H1 (cell line): ENCODE results near the gene DPYD. TPM values are rescaled to one million over a fixed set of nuclear protein-coding genes. Genes with fewer than 3 reads are reported as not detected.

Source experiments
- CTCF ChIA-PET: fragments of 300-600 bp; sonication (Branson Sonifier 250); formaldehyde crosslinking; loops from one replicate; lab custom pipeline; 2021; ENCODE audit not compliant: partially characterized antibody; lab: Charles Lee
- POLR2A ChIA-PET: fragments of 300-600 bp; sonication (Branson Sonifier 250); formaldehyde crosslinking; loops from one replicate; lab custom pipeline; 2021; ENCODE audit warnings: inconsistent platforms; ENCODE audit not compliant: partially characterized antibody; lab: Charles Lee
- DNase-seq, 2 experiments: peaks; one replicate each; pipeline versions ENCODE4 v3.0.0 to v3.0.0-alpha.2; 2010 to 2022; ENCODE audit warnings: low spot score in 2 of 2, low read depth in 1 of 2, mixed read lengths in 1 of 2
- FAIRE-seq: peaks from 2 replicates; lab custom pipeline; 2011; peaks lifted over from hg19 to GRCh38; lab: Jason Lieb, UNC
- H2AFZ ChIP-seq: 2 replicates; pipeline ENCODE4 v1.8.1; 2012; ENCODE audit warnings: low read length, inconsistent platforms
- H2AK5ac ChIP-seq: 2 replicates; pipeline ENCODE4 v1.6.1; 2013; ENCODE audit warnings: low read depth, low read length
- H2BK120ac ChIP-seq: replicated peaks from 2 replicates; pipeline ENCODE3; 2013; ENCODE audit warnings: low read depth, low read length, inconsistent platforms
- H2BK12ac ChIP-seq: 2 replicates; pipeline ENCODE4 v1.6.1; 2013; ENCODE audit warnings: low read depth, low read length
- H2BK15ac ChIP-seq: 2 replicates; pipeline ENCODE4 v1.6.1; 2013; ENCODE audit warnings: low read length
- H2BK20ac ChIP-seq: 2 replicates; pipeline ENCODE4 v1.6.1; 2013; ENCODE audit warnings: low read length
- H2BK5ac ChIP-seq: 2 replicates; pipeline ENCODE4 v1.6.1; 2013; ENCODE audit warnings: low read depth, low read length
- H3K14ac ChIP-seq: 2 replicates; pipeline ENCODE4 v1.6.1; 2013; ENCODE audit warnings: inconsistent platforms; ENCODE audit not compliant: insufficient read length
- H3K18ac ChIP-seq: 2 replicates; pipeline ENCODE4 v1.6.1; 2013; ENCODE audit warnings: low read length; ENCODE audit errors: extremely low read depth
- H3K23ac ChIP-seq: 2 replicates; pipeline ENCODE4 v1.6.1; 2013; ENCODE audit warnings: inconsistent platforms; ENCODE audit not compliant: insufficient read length
- H3K23me2 ChIP-seq: 2 replicates; pipeline ENCODE4 v1.6.1; 2013; ENCODE audit warnings: low read depth, low read length
- H3K27ac ChIP-seq: 2 replicates; pipeline ENCODE4 v1.6.1; 2011; ENCODE audit warnings: low read depth, low read length, inconsistent platforms
- H3K27me3 ChIP-seq, 4 experiments: replicated peaks in 1 of 4; 1 replicate in 1 of 4; 2 replicates in 3 of 4; pipeline versions ENCODE4 v1.6.1 to v1.8.1; 2011 to 2013; ENCODE audit warnings: low read length in 3 of 4, mild to moderate bottlenecking in 3 of 4, inconsistent platforms in 2 of 4, mixed read lengths in 2 of 4, moderate library complexity in 1 of 4; ENCODE audit not compliant: control insufficient read depth in 3 of 4, insufficient read depth in 3 of 4; ENCODE audit errors: extremely low read depth in 1 of 4
- H3K36me3 ChIP-seq, 4 experiments: 2 replicates each; pipeline versions ENCODE4 v1.6.1 to v1.8.1; 2011 to 2013; ENCODE audit warnings: mild to moderate bottlenecking in 4 of 4, low read length in 3 of 4, moderate library complexity in 2 of 4, control low read depth in 1 of 4, inconsistent platforms in 1 of 4; ENCODE audit not compliant: insufficient read depth in 4 of 4, control insufficient read depth in 2 of 4
- H3K4ac ChIP-seq: replicated peaks from 2 replicates; pipeline ENCODE3; 2013; ENCODE audit warnings: low read length, low read depth, mixed read lengths, inconsistent platforms; ENCODE audit not compliant: insufficient read length
- H3K4me1 ChIP-seq, 4 experiments: replicated peaks in 1 of 4; 1 replicate in 1 of 4; 2 replicates in 3 of 4; pipeline versions ENCODE4 v1.6.1 to v1.8.1; 2011 to 2013; ENCODE audit warnings: low read length in 3 of 4, inconsistent platforms in 2 of 4, mixed read lengths in 1 of 4; ENCODE audit not compliant: insufficient read depth in 4 of 4, control insufficient read depth in 3 of 4
- H3K4me2 ChIP-seq, 2 experiments: 2 replicates each; pipeline versions ENCODE4 v1.6.1 to v1.8.1; 2011 to 2013; ENCODE audit warnings: low read depth in 2 of 2, low read length in 2 of 2, control low read depth in 1 of 2, inconsistent platforms in 1 of 2, mild to moderate bottlenecking in 1 of 2; ENCODE audit not compliant: insufficient read depth in 1 of 2
- H3K4me3 ChIP-seq, 4 experiments: fragments of 200-600, 300-600 bp in 1 of 4; sonication (generic), shearing (Covaris generic), sonication (Bioruptor Twin) in 1 of 4; 2 replicates each; pipeline versions ENCODE4 v1.5.1 to v1.8.1; 2011 to 2016; ENCODE audit warnings: low read length in 4 of 4, low read depth in 3 of 4, control low read depth in 2 of 4, inconsistent platforms in 2 of 4, mild to moderate bottlenecking in 2 of 4, mixed read lengths in 1 of 4, moderate library complexity in 1 of 4; ENCODE audit not compliant: insufficient read depth in 2 of 4; ENCODE audit errors: extremely low read depth in 1 of 4
- H3K56ac ChIP-seq: replicated peaks from 2 replicates; pipeline ENCODE3; 2013; ENCODE audit warnings: low read depth, mild to moderate bottlenecking, mixed read lengths, low read length, inconsistent platforms; ENCODE audit not compliant: insufficient read length
- H3K79me1 ChIP-seq: 2 replicates; pipeline ENCODE4 v1.6.1; 2013; ENCODE audit warnings: low read depth, low read length, control low read depth
- H3K79me2 ChIP-seq, 2 experiments: 2 replicates each; pipeline versions ENCODE4 v1.6.1 to v1.8.1; 2012 to 2013; ENCODE audit warnings: low read length in 2 of 2, mild to moderate bottlenecking in 2 of 2, inconsistent platforms in 1 of 2; ENCODE audit not compliant: insufficient read depth in 2 of 2, control insufficient read depth in 1 of 2
- H3K9ac ChIP-seq, 4 experiments: replicated peaks in 1 of 4; 1 replicate in 1 of 4; 2 replicates in 3 of 4; pipeline versions ENCODE4 v1.6.1 to v1.8.1; 2011 to 2013; ENCODE audit warnings: low read depth in 3 of 4, low read length in 3 of 4, control low read depth in 2 of 4, mild to moderate bottlenecking in 2 of 4, moderate library complexity in 2 of 4, inconsistent platforms in 1 of 4; ENCODE audit errors: extremely low read depth in 1 of 4
- H3K9me3 ChIP-seq, 2 experiments: 2 replicates each; pipeline versions ENCODE4 v1.6.1 to v1.8.1; 2012 to 2013; ENCODE audit warnings: mild to moderate bottlenecking in 2 of 2, moderate library complexity in 2 of 2, control low read depth in 1 of 2, inconsistent platforms in 1 of 2, low read depth in 1 of 2, low read length in 1 of 2, mixed read lengths in 1 of 2; ENCODE audit not compliant: insufficient read depth in 2 of 2
- H4K20me1 ChIP-seq, 2 experiments: replicated peaks in 1 of 2; 2 replicates each; pipeline versions ENCODE3 to v1.8.1; 2011 to 2013; ENCODE audit warnings: inconsistent platforms in 2 of 2, low read length in 2 of 2, mild to moderate bottlenecking in 1 of 2; ENCODE audit not compliant: insufficient read depth in 2 of 2, control insufficient read depth in 1 of 2
- H4K5ac ChIP-seq: 2 replicates; pipeline ENCODE4 v1.6.1; 2013; ENCODE audit warnings: low read length, low read depth, mixed read lengths, inconsistent platforms; ENCODE audit not compliant: insufficient read length
- H4K8ac ChIP-seq: 2 replicates; pipeline ENCODE4 v1.8.0; 2013; ENCODE audit warnings: mild to moderate bottlenecking, moderate library complexity, low read length, inconsistent platforms; ENCODE audit not compliant: insufficient read depth; ENCODE audit errors: extremely low read depth
- H4K91ac ChIP-seq: replicated peaks from 2 replicates; pipeline ENCODE3; 2013; ENCODE audit warnings: low read length, mixed read lengths, inconsistent platforms; ENCODE audit not compliant: insufficient read length
- CTCF ChIP-seq, 3 experiments: IDR thresholded peaks; 1 replicate in 2 of 3; 2 replicates in 1 of 3; pipeline versions ENCODE4 v1.5.1 to v1.6.1; 2011; ENCODE audit warnings: low read length in 3 of 3, mild to moderate bottlenecking in 3 of 3, inconsistent platforms in 2 of 3, low read depth in 1 of 3, moderate library complexity in 1 of 3; ENCODE audit not compliant: insufficient read depth in 1 of 3; ENCODE audit errors: control extremely low read depth in 1 of 3
- EZH2 ChIP-seq: fragments of 200-600 bp; sonication (generic); IDR thresholded peaks from 2 replicates; pipeline ENCODE4 v1.7.1; 2012; ENCODE audit warnings: low read depth, mild to moderate bottlenecking, moderate library complexity, low read length, inconsistent platforms; ENCODE audit not compliant: severe bottlenecking
- GABPA ChIP-seq: IDR thresholded peaks from 2 replicates; pipeline ENCODE4 v1.6.1; 2011; ENCODE audit warnings: mild to moderate bottlenecking, low read length, moderate library complexity, borderline replicate concordance; ENCODE audit not compliant: insufficient read depth
- GTF2F1 ChIP-seq: IDR thresholded peaks from 2 replicates; pipeline ENCODE4 v1.6.1; 2012; ENCODE audit warnings: low read depth, low read length, improper control_type of control experiment, borderline replicate concordance
- MAFK ChIP-seq: IDR thresholded peaks from 2 replicates; pipeline ENCODE4 v1.6.1; 2012; ENCODE audit warnings: low read depth, mild to moderate bottlenecking, improper control_type of control experiment, low read length
- RNF2 ChIP-seq: fragments of 200-900, 300-1000 bp; sonication (generic); IDR thresholded peaks from 2 replicates; pipeline ENCODE4 v1.7.1; 2016; ENCODE audit warnings: borderline replicate concordance, low read depth, mild to moderate bottlenecking, antibody characterized with exemption, low read length; ENCODE audit not compliant: poor library complexity, severe bottlenecking; ENCODE audit errors: missing control alignments
- SIN3A ChIP-seq, 2 experiments: IDR thresholded peaks in 1 of 2; conservative IDR thresholded peaks in 1 of 2; 2 replicates each; pipeline ENCODE4 v1.6.1; 2011 to 2012; ENCODE audit warnings: low read length in 2 of 2, improper control_type of control experiment in 1 of 2, low read depth in 1 of 2, mild to moderate bottlenecking in 1 of 2
- SIRT6 ChIP-seq: IDR thresholded peaks from one replicate; pipeline ENCODE4 v1.7.1; 2012; ENCODE audit warnings: low read length, inconsistent platforms
- SP2 ChIP-seq: IDR thresholded peaks from 2 replicates; pipeline ENCODE4 v1.6.1; 2012; ENCODE audit warnings: mild to moderate bottlenecking, low read length, inconsistent platforms
- SP4 ChIP-seq: IDR thresholded peaks from 2 replicates; pipeline ENCODE4 v1.6.1; 2012; ENCODE audit warnings: low read length, inconsistent platforms
- TEAD4 ChIP-seq: IDR thresholded peaks from 2 replicates; pipeline ENCODE4 v1.6.1; 2012; ENCODE audit warnings: low read depth, low read length, inconsistent platforms, mixed read lengths
- WGBS, 2 experiments: shearing (Covaris generic) in 1 of 2; methylation state at CpG; one replicate each; pipeline versions ENCODE4 v1.1.6 to v1.1.7; 2013 to 2015; ENCODE audit warnings: low lambda C conversion rate in 2 of 2, mixed read lengths in 2 of 2, inconsistent platforms in 1 of 2, low coverage in 1 of 2, missing lambda C conversion rate in 1 of 2; ENCODE audit not compliant: insufficient replicate concordance in 2 of 2, insufficient coverage in 1 of 2, insufficient read length in 1 of 2; ENCODE audit errors: extremely low coverage in 1 of 2, missing lambda C conversion rate in 1 of 2; 5-methylcytosine and 5-hydroxymethylcytosine counted together
- polyA plus RNA-seq, 7 experiments: library from polyadenylated mRNA; depleted of rRNA in 3 of 7; stranded (reverse) in 5 of 7; unstranded in 2 of 7; fragments of >200 nt in 5 of 7; fragments of 200-250 nt in 2 of 7; gene quantifications; 1 replicate in 5 of 7; 2 replicates in 1 of 7; 4 replicates in 1 of 7; pipeline versions ENCODE4 v1.2.1 to v1.2.3, GENCODE V29; 2011 to 2013; ENCODE audit warnings: missing spikeins in 2 of 7, mixed read lengths in 2 of 7
- total RNA-seq: library from RNA; stranded (reverse); fragmentation: NEBNext Ultra II Directional; extraction: Animal tissue kit (Norgen Biotek cat#: 25700); gene quantifications from 2 replicates; pipeline ENCODE4 v1.2.1, GENCODE V29; 2021

DPYD gene
- total and polyA plus RNA-seq, 2 of the 8 experiments (the other 6 are each of a cell fraction or from before 2014, with no cell fraction given), result 0.29 to 0.73 TPM

- Histone ChIP-seq H3K4me2 (no peak overlapping the region), H2BK120ac (no peak overlapping the region), H3K4ac (no peak overlapping the region), H3K27me3 (no peaks in the 10 kb centered on the region), H2BK15ac (no peak overlapping the region), H3K27ac (no peak overlapping the region), H4K8ac (no peak overlapping the region), H2BK20ac (no peak overlapping the region), H4K20me1 (no peaks in the 10 kb centered on the region), H3K79me2 (no peaks in the 10 kb centered on the region), H3K14ac (no peak overlapping the region), H2AFZ (0 out of 2 replicates have a peak overlapping the region, but pooled peaks have one; percentile 13), H4K5ac (no peak overlapping the region), H3K23me2 (no peaks in the 10 kb centered on the region), H3K56ac (no peak overlapping the region), H3K9ac (no peak overlapping the region), H3K23ac (no peak overlapping the region), H2BK12ac (no peak overlapping the region), H3K4me3 (no peak overlapping the region), H4K91ac (no peak overlapping the region), H3K9me3 (peaks cover 10 to 12% of the 10 kb centered on the region in 2 experiments), H3K36me3 (no peaks in the 10 kb centered on the region), H2BK5ac (no peak overlapping the region), H3K4me1 (no peaks in the 10 kb centered on the region), H3K18ac (no peak overlapping the region), H2AK5ac (no peak overlapping the region), H3K79me1 (no peaks in the 10 kb centered on the region)
- WGBS, 2 experiments, result 77% methylated on average over 2 of the region's 2 CpGs; no CpG with 5 or more reads in 1 of the 2 experiments
- ChIA-PET CTCF (no interaction called here), POLR2A (no interaction called here)
- DNase-seq, result no peak
- no peak for FAIRE-seq
- TF ChIP-seq RNF2 (no peak), CTCF (IDR thresholded peaks at IDR 0.05; ENCODE audit: control extremely low read depth in 1 of 3, insufficient read depth in 1 of 3, low read depth in 1 of 3, low read length in 3 of 3) (no peak), SP2 (no peak), GTF2F1 (no peak), SIN3A (conservative IDR thresholded peaks at IDR 0.05 in 1 of 2, IDR thresholded peaks at IDR 0.05 in 1 of 2; ENCODE audit: low read depth in 1 of 2, low read length in 2 of 2) (no peak), EZH2 (no peak), GABPA (no peak), SIRT6 (no peak), TEAD4 (no peak), SP4 (no peak), MAFK (no peak)
These were observed 453.4 kb downstream of the DPYD start for GRCh38 chr1:97467445-97467844.
